ENCODE measurements around the gene SAPCD2.

DNA sequence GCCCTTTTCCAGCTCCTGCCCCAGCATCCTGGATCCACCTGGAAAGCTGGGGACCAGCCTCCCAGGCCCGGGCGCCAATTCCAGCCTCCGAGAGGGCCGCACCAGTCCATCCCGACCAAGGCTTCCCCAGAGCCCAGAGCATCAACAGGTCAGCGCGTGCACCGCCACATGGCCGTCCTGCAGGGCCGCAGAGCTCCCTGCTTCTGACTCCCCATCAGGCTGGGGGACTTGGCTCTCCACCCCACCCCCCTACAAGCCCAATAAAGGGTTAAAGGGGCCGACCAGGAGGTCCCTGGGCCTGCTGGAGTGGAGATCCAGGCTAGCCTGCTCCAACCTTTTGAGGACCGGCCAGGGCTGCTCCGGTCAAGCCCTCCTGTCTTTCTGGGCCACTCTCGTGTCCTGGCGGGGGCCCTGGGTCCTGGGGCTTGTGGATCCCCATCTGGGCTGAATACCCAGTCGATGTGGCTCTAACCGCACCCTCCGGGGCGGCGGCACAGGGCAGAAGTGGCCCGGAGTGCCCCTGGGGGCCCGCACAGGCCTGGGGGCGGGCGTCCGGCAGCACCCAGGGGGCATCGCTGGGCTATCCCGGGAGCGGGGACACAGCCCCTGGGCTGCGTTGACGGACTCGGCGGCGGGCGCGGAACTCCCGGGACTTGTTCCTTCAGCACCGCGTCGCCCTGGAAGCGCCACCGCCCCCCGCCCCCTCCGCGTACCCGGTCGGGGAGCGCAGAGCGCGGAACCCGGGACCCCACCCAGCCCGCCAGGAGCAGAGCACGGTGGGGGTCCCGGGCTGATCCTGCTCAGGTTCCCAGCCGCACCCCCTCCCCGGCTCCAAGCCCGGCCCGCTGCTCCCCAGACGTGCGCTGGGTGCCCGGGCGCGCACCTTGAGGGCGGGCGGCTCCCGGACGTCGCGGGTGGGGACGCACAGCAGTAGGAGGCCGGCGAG lies 17.1 kb downstream of the SAPCD2 start:
- TF ChIP-seq, protein P1, sequence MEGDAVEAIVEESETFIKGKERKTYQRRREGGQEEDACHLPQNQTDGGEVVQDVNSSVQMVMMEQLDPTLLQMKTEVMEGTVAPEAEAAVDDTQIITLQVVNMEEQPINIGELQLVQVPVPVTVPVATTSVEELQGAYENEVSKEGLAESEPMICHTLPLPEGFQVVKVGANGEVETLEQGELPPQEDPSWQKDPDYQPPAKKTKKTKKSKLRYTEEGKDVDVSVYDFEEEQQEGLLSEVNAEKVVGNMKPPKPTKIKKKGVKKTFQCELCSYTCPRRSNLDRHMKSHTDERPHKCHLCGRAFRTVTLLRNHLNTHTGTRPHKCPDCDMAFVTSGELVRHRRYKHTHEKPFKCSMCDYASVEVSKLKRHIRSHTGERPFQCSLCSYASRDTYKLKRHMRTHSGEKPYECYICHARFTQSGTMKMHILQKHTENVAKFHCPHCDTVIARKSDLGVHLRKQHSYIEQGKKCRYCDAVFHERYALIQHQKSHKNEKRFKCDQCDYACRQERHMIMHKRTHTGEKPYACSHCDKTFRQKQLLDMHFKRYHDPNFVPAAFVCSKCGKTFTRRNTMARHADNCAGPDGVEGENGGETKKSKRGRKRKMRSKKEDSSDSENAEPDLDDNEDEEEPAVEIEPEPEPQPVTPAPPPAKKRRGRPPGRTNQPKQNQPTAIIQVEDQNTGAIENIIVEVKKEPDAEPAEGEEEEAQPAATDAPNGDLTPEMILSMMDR (IDR thresholded peaks at IDR 0.05) = no peak
- no peak for TF ChIP-seq POLR2A (IDR thresholded peaks at IDR 0.05)
